ENCODE results near the gene SYS1. TPM values are rescaled to one million over a fixed set of nuclear protein-coding genes. Genes with fewer than 3 reads are reported as not detected.
A peak's percentile ranks its signal among the peaks of the same experiment; 100 is the strongest.

Gene SYS1
- total RNA-seq, 4 donors from 2014 or later = 29.3 to 55.3 (median 34.7) TPM

DNA sequence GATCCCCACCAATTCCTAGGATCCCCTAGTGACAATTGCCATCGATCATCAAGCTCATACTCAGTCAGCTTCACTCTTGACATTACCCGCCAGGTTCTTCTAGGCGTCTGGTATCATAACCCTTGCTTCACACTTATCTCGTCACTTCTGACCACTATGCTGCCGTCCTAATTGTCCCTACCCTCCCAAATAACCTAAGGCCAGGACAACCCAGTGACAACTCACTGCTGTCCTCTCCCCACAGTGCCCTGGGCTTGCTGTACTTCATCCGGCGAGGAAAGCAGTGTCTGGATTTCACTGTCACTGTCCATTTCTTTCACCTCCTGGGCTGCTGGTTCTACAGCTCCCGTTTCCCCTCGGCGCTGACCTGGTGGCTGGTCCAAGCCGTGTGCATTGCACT is 3.7 kb downstream of the SYS1 start:
- ATAC-seq = no peak
- Histone ChIP-seq H3K27me3 (no peaks in the 10 kb centered on the region), H3K27ac (no peak overlapping the region), H3K4me1 (peaks cover 0 to 45% (median 13%) of the 10 kb centered on the region in 3 donors), H3K4me3 (no peak overlapping the region), H3K9me3 (no peaks in the 10 kb centered on the region), H3K36me3 (peaks cover 4 to 51% of the 10 kb centered on the region in 2 donors)
- TF ChIP-seq POLR2A (IDR thresholded peaks at IDR 0.05) (no peak), EP300 (IDR thresholded peaks at IDR 0.05) (no peak), POLR2AphosphoS5 (IDR thresholded peaks at IDR 0.05) (no peak)
- TF ChIP-seq, protein P1, sequence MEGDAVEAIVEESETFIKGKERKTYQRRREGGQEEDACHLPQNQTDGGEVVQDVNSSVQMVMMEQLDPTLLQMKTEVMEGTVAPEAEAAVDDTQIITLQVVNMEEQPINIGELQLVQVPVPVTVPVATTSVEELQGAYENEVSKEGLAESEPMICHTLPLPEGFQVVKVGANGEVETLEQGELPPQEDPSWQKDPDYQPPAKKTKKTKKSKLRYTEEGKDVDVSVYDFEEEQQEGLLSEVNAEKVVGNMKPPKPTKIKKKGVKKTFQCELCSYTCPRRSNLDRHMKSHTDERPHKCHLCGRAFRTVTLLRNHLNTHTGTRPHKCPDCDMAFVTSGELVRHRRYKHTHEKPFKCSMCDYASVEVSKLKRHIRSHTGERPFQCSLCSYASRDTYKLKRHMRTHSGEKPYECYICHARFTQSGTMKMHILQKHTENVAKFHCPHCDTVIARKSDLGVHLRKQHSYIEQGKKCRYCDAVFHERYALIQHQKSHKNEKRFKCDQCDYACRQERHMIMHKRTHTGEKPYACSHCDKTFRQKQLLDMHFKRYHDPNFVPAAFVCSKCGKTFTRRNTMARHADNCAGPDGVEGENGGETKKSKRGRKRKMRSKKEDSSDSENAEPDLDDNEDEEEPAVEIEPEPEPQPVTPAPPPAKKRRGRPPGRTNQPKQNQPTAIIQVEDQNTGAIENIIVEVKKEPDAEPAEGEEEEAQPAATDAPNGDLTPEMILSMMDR (IDR thresholded peaks at IDR 0.05) = no peak
- WGBS, 2 donors (ENCODE audit: low coverage in 1 of 2) = 78 to 88% methylated on average over 8 to 11 of the region's 11 CpGs

DNA sequence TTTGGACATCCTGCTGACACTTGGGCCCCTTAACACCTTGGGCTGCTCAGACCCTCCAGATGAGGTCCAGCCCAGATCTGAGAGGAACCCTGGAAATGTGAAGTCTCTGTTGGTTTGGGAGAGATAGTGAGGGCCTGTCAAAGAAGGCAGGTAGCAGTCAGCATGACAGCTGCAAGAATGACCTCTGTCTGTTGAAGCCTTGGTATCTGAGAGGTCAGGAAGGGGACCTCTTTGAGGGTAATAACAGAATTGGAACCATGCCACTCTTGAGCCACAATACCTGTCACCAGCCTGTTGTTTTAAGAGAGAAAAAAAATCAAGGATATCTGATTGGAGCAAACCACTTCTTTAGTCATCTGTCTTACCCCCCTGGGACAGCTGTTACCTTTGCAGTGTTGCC is 4.2 kb downstream of the SYS1 start:
- H3K27ac ChIP-seq = no peak overlapping the region
- no peaks in the 10 kb centered on the region for H3K27me3 ChIP-seq
- H3K4me3 ChIP-seq = no peak overlapping the region
- TF ChIP-seq POLR2A (IDR thresholded peaks at IDR 0.05) = no peak
- peaks cover 0 to 46% (median 13%) of the 10 kb centered on the region in 3 donors for H3K4me1 ChIP-seq
- H3K36me3 ChIP-seq = peaks cover 4 to 51% of the 10 kb centered on the region in 2 donors
- no peaks in the 10 kb centered on the region for H3K9me3 ChIP-seq
- no peak for ATAC-seq

DNA sequence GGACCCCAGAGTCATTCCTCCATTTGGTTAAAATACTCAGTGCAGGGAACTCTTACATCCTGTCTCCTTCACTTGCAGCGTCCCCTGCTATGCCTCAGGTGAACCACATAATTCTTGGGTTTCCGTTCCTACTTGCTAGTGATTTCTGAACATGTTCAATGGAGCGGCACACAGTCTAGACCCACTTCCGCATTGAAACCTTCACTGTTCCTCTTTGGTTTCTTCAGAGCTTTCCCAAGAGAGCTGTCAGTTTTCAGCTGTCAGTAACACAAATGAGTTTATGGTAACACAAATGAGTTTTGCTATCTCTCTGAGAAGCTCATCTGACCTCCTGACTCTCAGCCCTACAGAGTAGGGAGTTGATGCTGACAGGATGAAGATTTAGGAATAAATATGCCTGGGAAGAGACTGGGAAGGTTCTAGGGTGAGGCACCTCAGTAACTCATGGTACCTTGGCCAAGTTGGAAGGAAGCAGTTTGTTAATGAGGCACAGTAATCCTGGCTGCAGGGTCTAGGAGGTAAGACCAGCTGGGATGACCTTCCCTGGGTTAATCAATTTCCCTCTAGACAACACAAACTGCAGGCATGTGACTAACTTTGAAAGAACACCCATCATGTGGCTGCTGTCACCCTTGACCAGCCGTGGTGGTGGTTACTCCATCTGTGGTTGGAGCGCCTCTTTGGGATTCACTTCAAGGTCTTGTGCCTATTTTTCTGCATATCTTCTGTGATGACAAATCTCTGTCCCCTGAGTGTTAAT is 5.4 kb downstream of the SYS1 start:
- no peaks in the 10 kb centered on the region for H3K27me3 ChIP-seq
- no peaks in the 10 kb centered on the region for H3K9me3 ChIP-seq
- TF ChIP-seq POLR2A (IDR thresholded peaks at IDR 0.05) (no peak), POLR2AphosphoS5 (IDR thresholded peaks at IDR 0.05) (no peak), EP300 (IDR thresholded peaks at IDR 0.05) (no peak)
- TF ChIP-seq, protein P1 (IDR thresholded peaks at IDR 0.05) = no peak
- H3K27ac ChIP-seq = peak overlapping the region in 1 of 4 donors; percentile 23
- H3K36me3 ChIP-seq = peaks cover 4 to 51% of the 10 kb centered on the region in 2 donors
- WGBS, 2 donors (ENCODE audit: low coverage in 1 of 2) = 83 to 85% methylated on average over 2 to 6 of the region's 6 CpGs
- ATAC-seq = no peak
- H3K4me3 ChIP-seq = no peak overlapping the region
- H3K4me1 ChIP-seq = peaks cover 0 to 53% (median 15%) of the 10 kb centered on the region in 3 donors

DNA sequence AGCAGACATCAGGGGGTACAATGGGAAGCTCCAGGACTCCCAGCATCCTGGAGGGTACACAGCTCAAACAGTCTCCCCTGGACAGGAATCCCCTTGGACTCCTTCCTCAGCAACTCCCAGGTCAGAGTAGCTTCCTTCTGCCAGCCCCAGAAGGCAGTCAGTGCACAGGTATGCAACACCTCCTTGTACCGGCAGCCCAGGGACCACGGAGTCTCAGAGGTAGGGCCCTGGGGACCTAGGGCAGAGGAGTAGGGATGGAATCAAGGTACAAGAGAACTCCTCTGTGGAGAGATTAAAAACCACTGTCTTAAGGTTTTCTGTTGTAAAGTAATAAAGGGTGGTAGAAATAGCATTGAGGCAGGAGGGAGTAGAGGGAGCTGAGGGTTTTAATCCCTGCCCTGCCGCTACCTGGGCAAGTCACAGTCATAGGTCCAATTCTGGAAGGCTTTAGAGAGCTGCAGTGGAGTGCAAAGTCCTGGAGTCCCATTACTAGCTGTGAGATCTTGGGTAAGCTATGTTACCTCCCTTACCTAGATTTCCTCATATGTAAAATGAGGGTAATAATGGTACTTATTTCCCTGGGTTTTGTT is 7.7 kb downstream of the SYS1 start:
- 89 to 100% methylated on average over 1 of the region's 3 CpGs for WGBS, 2 donors (ENCODE audit: low coverage in 1 of 2)
- Histone ChIP-seq H3K36me3 (peaks cover 4 to 54% of the 10 kb centered on the region in 2 donors), H3K4me1 (peaks cover 0 to 39% (median 6%) of the 10 kb centered on the region in 3 donors), H3K4me3 (no peak overlapping the region), H3K27me3 (no peaks in the 10 kb centered on the region), H3K9me3 (no peaks in the 10 kb centered on the region), H3K27ac (no peak overlapping the region)
- no peak for ATAC-seq
- no peak for TF ChIP-seq POLR2AphosphoS5 (IDR thresholded peaks at IDR 0.05)
- TF ChIP-seq POLR2A (IDR thresholded peaks at IDR 0.05) = no peak
- no peak for TF ChIP-seq EP300 (IDR thresholded peaks at IDR 0.05)
- TF ChIP-seq, protein P1 (IDR thresholded peaks at IDR 0.05) = no peak

DNA sequence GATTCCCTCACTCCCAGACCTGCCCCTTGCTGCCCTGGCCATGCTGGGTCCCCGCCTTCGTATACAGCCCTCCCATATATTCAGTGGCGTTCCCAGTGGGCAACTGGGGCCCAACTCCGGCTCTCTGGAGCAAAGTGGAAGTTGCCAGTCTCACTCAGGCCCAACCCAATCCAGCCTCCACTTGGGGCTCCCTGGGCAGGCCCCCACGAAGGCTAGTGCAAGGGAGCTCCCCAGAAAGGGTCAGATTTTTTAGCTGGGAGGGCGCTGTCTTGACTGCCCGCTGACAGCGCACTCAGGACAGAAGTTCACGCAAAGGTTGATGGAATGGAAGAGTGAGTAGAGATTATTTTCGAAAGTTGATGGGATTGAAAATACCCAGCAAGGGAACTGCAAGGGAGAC is 9.3 kb downstream of the SYS1 start:
- no peaks in the 10 kb centered on the region for H3K27me3 ChIP-seq
- WGBS, 2 donors (ENCODE audit: low coverage in 1 of 2) = 50 to 79% methylated on average over 1 to 6 of the region's 10 CpGs
- TF ChIP-seq POLR2AphosphoS5 (IDR thresholded peaks at IDR 0.05) = no peak
- H3K27ac ChIP-seq = peak overlapping the region in 3 of 4 donors; percentile 80 to 87 (median 84)
- H3K4me1 ChIP-seq = peaks cover 0 to 33% (median 6%) of the 10 kb centered on the region in 3 donors
- no peaks in the 10 kb centered on the region for H3K9me3 ChIP-seq
- no peak overlapping the region for H3K4me3 ChIP-seq
- ATAC-seq = no peak
- H3K36me3 ChIP-seq = peaks cover 0 to 38% of the 10 kb centered on the region in 2 donors
